OCI-LY7 (cell line): ENCODE data around the gene ZDHHC14. TPM values are rescaled to one million over a fixed set of nuclear protein-coding genes. Genes with fewer than 3 reads are reported as not detected.

Experiments
- BruUV-seq: library from RNA; stranded (reverse); fragments of 400-500 nt; replicated peaks from 2 replicates; lab custom pipeline; 2021; lab: Mats Ljungman, UMichigan
- CTCF ChIA-PET: fragments of 300-600 bp; sonication (Branson Sonifier 250); formaldehyde crosslinking; loops from one replicate; lab custom pipeline; 2022; ENCODE audit warnings: antibody characterized with exemption; ENCODE audit not compliant: unreplicated experiment; lab: Charles Lee
- POLR2A ChIA-PET: fragments of 300-600 bp; sonication (Branson Sonifier 250); formaldehyde crosslinking; loops from one replicate; lab custom pipeline; 2022; ENCODE audit warnings: antibody characterized with exemption; lab: Charles Lee
- DNase-seq: peaks from one replicate; pipeline ENCODE4 v3.0.0-alpha.2; 2015; ENCODE audit warnings: low spot score
- H2AFZ ChIP-seq: fragments of 200-600 bp; sonication (generic), shearing (Covaris generic); 2 replicates; pipeline ENCODE4 v1.6.1; 2014; ENCODE audit warnings: mild to moderate bottlenecking, antibody characterized with exemption, low read length, moderate library complexity
- H3K27ac ChIP-seq: fragments of 200-600 bp; sonication (generic); 2 replicates; pipeline ENCODE4 v1.5.1; 2014; ENCODE audit warnings: mixed run types, low read depth, mild to moderate bottlenecking, moderate library complexity, low read length, inconsistent platforms; ENCODE audit not compliant: poor library complexity, severe bottlenecking
- H3K36me3 ChIP-seq: fragments of 200-600 bp; sonication (generic); 2 replicates; pipeline ENCODE4 v1.6.1; 2014; ENCODE audit warnings: mild to moderate bottlenecking, antibody characterized with exemption, low read length, moderate library complexity, mixed read lengths; ENCODE audit not compliant: insufficient read depth
- H3K4me1 ChIP-seq: fragments of 200-600 bp; sonication (generic); 2 replicates; pipeline ENCODE4 v1.5.1; 2014; ENCODE audit warnings: mild to moderate bottlenecking, low read length; ENCODE audit not compliant: insufficient read depth, poor library complexity, severe bottlenecking
- H3K4me2 ChIP-seq: fragments of 200-600 bp; sonication (generic); 2 replicates; pipeline ENCODE4 v1.6.1; 2014; ENCODE audit warnings: mild to moderate bottlenecking, low read length
- H3K4me3 ChIP-seq: fragments of 200-600 bp; sonication (generic); 2 replicates; pipeline ENCODE4 v1.5.1; 2014; ENCODE audit warnings: mild to moderate bottlenecking, low read depth, low read length; ENCODE audit not compliant: poor library complexity, severe bottlenecking
- H3K79me2 ChIP-seq: fragments of 200-600 bp; sonication (generic); 2 replicates; pipeline ENCODE4 v1.6.1; 2016; ENCODE audit warnings: low read depth, mild to moderate bottlenecking, low read length, moderate library complexity, mixed read lengths; ENCODE audit not compliant: insufficient read depth
- H3K9me2 ChIP-seq: fragments of 200-600 bp; sonication (generic); 2 replicates; pipeline ENCODE4 v1.6.1; 2016; ENCODE audit warnings: mild to moderate bottlenecking, low read length, mixed read lengths; ENCODE audit not compliant: insufficient read depth
- H3K9me3 ChIP-seq: fragments of 200-600 bp; sonication (generic); 2 replicates; pipeline ENCODE4 v1.6.1; 2014; ENCODE audit warnings: mild to moderate bottlenecking, mixed run types, low read length, mixed read lengths
- H4K20me1 ChIP-seq: fragments of 200-600 bp; sonication (generic); 2 replicates; pipeline ENCODE4 v1.6.1; 2014; ENCODE audit warnings: mild to moderate bottlenecking, antibody characterized with exemption, low read length, moderate library complexity, mixed read lengths; ENCODE audit not compliant: insufficient read depth
- CTCF ChIP-seq: fragments of 200-600 bp; sonication (generic); conservative IDR thresholded peaks from 2 replicates; pipeline ENCODE4 v1.5.1; 2014; ENCODE audit warnings: mild to moderate bottlenecking, antibody characterized with exemption, low read length, moderate library complexity, mixed read lengths
- EZH2phosphoT487 ChIP-seq: fragments of 200-600 bp; sonication (generic); IDR thresholded peaks from 2 replicates; pipeline ENCODE4 v1.6.1; 2018; ENCODE audit warnings: low read depth, borderline replicate concordance, mild to moderate bottlenecking, mixed run types, antibody characterized with exemption, low read length, moderate library complexity, mixed read lengths
- intact Hi-C: fragments of 100-400 bp; cut with micrococcal nuclease; formaldehyde crosslinking; loops from one replicate; pipeline ENCODE4 v1.10.0; 2022; ENCODE audit not compliant: unreplicated experiment
- total RNA-seq, 2 experiments: library from RNA; depleted of rRNA in 1 of 2; stranded (reverse); fragments of >200 nt in 1 of 2; shearing (Covaris generic) in 1 of 2; gene quantifications; 2 replicates each; pipeline ENCODE4 v1.2.3, GENCODE V29; 2014 to 2022

ZDHHC14 gene
- total RNA-seq, 2 experiments from 2014 or later, result 0.69 to 3.0 TPM

GRCh38 chr6:157549468-157549745 is 168.4 kb downstream of the ZDHHC14 start:
- no peak overlapping the region for H3K4me3 ChIP-seq
- H3K4me1 ChIP-seq, result no peaks in the 10 kb centered on the region
- CTCF ChIA-PET, result no interaction called here
- no peaks in the 10 kb centered on the region for H3K79me2 ChIP-seq
- H3K9me3 ChIP-seq, result no peaks in the 10 kb centered on the region
- POLR2A ChIA-PET, result no interaction called here
- DNase-seq, result no peak
- TF ChIP-seq EZH2phosphoT487 (no peak), CTCF (no peak)
- H4K20me1 ChIP-seq, result no peaks in the 10 kb centered on the region
- H3K27ac ChIP-seq, result no peak overlapping the region
- no peaks in the 10 kb centered on the region for H3K9me2 ChIP-seq
- intact Hi-C loops, result no loop called here
- no peak overlapping the region for H3K4me2 ChIP-seq
- H2AFZ ChIP-seq, result no peak overlapping the region
- BruUV-seq, result no TSS peak
- H3K36me3 ChIP-seq, result no peaks in the 10 kb centered on the region

GRCh38 chr6:157550114-157550989 is 169.4 kb downstream of the ZDHHC14 start:
- Histone ChIP-seq H3K4me2 (no peak overlapping the region), H3K9me3 (no peaks in the 10 kb centered on the region), H3K27ac (no peak overlapping the region), H3K9me2 (no peaks in the 10 kb centered on the region), H3K4me3 (no peak overlapping the region), H3K36me3 (no peaks in the 10 kb centered on the region), H3K79me2 (no peaks in the 10 kb centered on the region), H4K20me1 (no peaks in the 10 kb centered on the region), H2AFZ (no peak overlapping the region), H3K4me1 (no peaks in the 10 kb centered on the region)
- no peak for DNase-seq
- TF ChIP-seq EZH2phosphoT487 (no peak), CTCF (no peak)
- ChIA-PET CTCF (no interaction called here), POLR2A (interaction anchor here (0.5 kb wide), 1 partner anchor 170 kb away, joined by 3 read pairs; no protein-coding TSS in a partner anchor)
- intact Hi-C loops, result loop anchor here (10.0 kb wide), 1 partner anchor 186 kb away; no protein-coding TSS in a partner anchor
- no TSS peak for BruUV-seq
